NOMO-1 (cell line): Measurements from ENCODE around the gene TM7SF2.
A peak's percentile ranks its signal among the peaks of the same experiment; 100 is the strongest.
"Not testable (repeated sequence)": the region's sequence is repeated elsewhere in the genome, so short reads cannot be mapped to it uniquely, and the experiment has no call there.

Source experiments
- DNase-seq, 2 experiments: peaks; one replicate each; lab custom pipeline; 2025; ENCODE audit not compliant: unreplicated experiment in 2 of 2; lab: John Stamatoyannopoulos, UW

Gene TM7SF2

GRCh38 chr11:65128182-65129145 lies 16.8 kb downstream of the TM7SF2 start:
- no peak for DNase-seq

GRCh38 chr11:65129649-65130441 lies 18.2 kb downstream of the TM7SF2 start:
- no peak for DNase-seq

DNA sequence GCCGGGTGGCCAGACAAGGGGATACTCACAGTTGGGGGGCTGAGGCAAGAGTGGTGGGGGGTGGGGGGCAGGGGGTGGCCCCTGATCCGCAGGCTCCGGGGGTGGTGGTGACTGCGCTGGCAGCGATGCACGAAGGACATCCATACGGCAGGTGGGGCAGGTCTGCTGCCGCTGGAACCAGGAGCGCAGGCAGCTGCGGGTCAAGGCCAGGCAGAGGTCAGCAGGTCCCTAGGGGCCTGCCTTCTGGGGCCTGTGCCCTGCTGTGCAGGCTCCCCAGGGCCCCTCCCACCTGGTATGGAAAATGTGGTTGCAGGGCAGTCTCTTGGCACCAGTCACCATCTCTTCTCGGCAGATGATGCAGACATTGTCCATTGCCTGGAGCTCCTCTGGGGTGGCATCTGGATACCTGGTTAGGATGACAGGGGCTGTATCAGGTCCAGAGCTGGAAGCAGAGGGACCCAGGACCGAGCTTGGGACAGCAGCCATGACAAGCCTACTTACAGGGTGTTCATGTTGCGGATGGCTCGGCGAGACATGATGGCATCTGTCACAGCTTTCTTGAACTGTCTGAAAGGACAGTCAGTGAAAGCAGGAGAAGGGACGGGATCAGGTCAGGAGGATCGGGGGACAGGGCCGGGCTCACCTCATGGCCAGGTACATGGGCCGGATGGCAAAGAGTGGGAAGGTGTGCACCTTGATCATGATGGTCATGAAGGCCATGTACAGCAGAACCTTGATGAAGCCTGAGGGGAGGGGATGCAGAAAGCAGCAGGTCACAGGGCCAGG lies 19.2 kb downstream of the TM7SF2 start:
- no peak for DNase-seq

- DNase-seq, result no peak
These were observed 19.7 kb downstream of the TM7SF2 start for GRCh38 chr11:65131417-65131776.

DNA sequence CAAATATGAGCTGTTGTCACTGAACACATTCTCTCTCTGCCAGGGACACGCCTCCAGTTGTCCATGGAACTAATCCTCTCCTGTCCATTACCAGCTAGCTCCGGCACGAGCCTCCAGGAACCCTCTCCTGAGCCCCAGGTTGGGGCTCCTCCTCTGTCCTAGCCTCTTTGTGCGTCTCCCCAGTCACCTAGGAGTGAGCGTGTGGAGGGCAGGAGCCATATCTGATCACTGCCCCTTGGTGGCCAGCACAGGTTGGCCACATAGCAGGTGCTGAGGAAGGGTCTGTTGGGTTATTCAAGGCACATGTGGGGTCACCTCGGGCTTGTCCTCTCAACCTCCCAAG lies 20.2 kb downstream of the TM7SF2 start:
- no peak for DNase-seq

GRCh38 chr11:65132238-65132987 lies 20.7 kb downstream of the TM7SF2 start:
- no peak for DNase-seq

- peak; percentile 61 to 69 for DNase-seq
These were observed 21.5 kb downstream of the TM7SF2 start for GRCh38 chr11:65132988-65133700.

GRCh38 chr11:65133724-65134123 lies 22.1 kb downstream of the TM7SF2 start:
- no peak for DNase-seq

DNA sequence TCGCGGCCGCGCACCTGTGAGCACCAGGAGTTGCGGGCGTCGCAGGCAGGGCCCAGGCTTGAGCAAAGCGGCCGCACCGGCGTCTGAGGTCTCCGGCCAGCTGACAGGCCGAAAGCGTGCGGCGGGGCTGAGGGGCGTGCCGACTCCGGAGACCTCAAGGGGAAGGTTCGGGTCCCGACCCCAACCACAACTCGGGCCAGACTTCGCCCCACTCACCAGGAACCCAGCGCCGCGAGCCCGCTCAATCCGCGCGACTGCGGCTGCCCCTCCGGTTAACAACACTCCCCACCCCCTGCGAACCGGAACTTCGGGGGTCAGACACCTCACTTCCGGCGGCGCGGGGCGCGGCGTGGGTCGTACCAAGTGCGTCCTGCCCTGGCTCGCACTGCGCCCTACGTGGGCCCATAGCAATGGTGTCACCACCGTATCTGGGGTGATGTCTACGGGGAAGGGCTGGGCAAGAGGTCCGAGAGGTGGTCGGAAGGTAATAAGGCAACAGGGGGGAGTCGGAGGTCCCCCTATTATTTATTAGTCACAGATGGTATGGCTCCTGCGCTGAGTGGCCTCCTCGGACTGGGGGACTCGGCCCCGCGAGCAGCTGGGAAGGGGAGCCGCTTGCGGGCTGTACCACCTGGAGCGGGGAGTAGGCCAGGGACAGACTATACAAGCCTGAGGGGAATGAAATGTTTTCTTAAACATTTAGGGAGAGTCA lies 22.7 kb downstream of the TM7SF2 start, which contains the start of gene SYVN1:
Gene SYVN1 (minus strand): TSS at position 280 of the 712 bp plus-strand sequence. CDS start 918 bp downstream, outside the sequence.
- peak; percentile 80 to 89 for DNase-seq

DNA sequence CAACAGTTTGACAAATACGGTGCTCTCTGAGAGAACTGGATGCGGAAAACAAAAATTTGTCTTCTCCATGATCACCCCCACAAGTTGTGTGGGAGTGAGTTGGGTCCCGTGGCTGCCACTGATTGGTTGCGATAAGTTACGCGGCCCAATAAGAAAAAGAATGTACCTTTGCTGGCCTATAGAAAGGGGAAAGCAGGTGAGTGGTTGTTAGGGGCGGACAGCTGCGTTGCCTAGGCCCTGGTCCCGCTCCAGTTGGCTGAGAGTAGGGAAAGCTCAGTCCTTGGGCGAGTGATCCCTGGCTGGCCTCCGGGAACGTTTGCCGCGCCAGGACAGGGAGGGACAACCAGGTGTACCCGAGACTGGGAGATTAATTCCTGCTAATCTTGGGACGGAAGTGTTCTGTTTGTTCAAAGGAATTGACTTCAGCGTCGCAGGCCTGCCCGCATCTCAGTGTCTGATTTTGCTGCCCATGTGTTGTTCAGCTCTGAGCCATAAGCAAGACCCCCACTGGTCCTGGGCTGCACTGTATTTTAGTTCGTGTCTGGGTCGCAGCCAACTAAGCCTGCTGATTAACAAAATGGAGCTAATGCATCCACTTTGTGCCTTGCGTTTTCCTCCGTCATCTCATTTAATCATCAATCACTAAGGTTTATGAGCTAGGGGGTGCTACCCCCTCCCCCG lies 23.4 kb downstream of the TM7SF2 start:
- peak; percentile 93 to 98 for DNase-seq

DNA sequence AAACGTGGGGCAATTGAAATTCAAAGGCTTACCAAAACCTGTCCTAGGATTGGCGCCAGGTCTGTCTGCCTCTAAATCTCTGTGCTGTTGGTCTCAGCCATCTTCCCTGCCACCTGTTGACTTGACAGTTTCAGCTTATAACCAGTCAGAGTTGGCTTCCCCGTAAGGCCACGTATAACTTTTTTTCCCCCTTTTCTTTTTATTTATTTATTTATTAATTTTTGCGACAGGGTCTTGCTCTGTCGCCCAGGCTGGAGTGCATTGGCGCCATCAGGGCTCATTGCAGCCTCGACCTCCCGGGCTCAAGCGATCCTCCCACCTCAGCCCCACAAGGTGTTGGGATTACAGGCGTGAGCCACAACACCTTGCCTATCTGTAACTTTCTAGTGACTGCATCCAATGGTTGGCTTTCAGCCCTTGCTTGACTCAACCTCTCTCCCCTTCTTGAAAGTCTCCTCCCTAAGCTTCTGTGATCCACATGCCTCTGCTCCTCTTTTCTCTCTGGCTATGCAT lies 24.0 kb downstream of the TM7SF2 start:
- DNase-seq, result no peak

- DNase-seq, result no peak
These were observed 24.9 kb downstream of the TM7SF2 start for GRCh38 chr11:65136515-65137096.

- no peak for DNase-seq
These were observed 30.3 kb downstream of the TM7SF2 start for GRCh38 chr11:65141896-65142494.

DNA sequence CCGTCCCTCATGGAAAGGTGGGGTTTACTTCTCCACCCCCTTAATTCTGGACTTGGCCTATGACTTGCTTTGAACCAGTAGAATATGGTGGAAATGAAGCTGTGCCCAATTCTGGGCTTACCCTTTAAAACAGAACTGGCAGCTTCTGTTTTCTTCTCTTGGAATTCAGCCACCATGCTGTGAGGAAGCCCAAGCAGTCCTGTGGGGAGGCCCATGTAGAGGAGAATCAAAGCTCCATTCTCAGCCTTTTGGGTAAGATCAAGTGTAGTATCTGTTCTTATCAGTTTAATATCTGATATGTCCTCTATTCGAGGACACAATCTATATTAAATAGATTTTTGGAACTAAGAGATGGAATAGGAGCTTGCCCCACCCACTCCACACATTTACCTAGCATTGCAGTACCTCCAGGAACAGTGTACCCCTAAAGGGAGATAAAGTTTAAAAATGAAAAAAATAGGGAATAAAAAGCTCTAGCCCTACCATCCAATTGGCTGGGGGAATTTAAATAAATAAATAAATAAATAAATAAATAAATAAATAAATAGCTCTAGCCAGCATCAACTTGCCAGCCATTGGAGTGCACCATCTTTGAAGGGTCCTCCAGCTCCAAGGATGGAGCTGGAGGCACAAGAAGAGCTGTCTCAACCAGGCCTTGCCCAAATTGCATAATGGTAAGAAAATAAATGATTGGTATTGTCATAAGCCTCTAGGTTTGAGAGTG lies 35.8 kb downstream of the TM7SF2 start:
- no peak for DNase-seq

- no peak for DNase-seq
These were observed 37.0 kb downstream of the TM7SF2 start for GRCh38 chr11:65148657-65149056.

DNA sequence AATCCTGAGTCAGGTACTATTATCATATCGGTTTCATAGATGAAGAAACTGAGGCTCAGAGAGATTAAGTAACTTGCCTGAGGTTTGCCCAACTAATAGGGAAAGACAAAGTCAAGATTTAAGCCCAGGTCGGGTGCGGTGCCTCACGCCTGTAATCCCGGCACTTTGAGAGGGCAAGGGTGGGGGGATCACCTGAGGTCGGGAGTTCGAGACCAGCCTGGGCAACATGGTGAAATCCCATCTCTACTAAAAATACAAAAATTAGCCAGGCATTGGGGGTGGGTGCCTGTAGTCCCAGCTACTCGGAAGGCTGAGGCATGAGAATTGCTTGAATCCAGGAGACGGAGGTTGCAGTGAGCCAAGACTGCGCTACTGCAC lies 38.4 kb downstream of the TM7SF2 start:
- DNase-seq, result not testable (repeated sequence)
